HG02798 (cell line): ENCODE measurements around the gene INPP5D.

Experiments
- ATAC-seq: cut with Tn5 transposase; IDR thresholded peaks from one replicate; pipeline ENCODE4 v1.9.1; 2021; ENCODE audit warnings: mild to moderate bottlenecking; ENCODE audit not compliant: unreplicated experiment, poor library complexity

The INPP5D gene

GRCh38 chr2:233248999-233249398 is 188.9 kb downstream of the INPP5D start:
- no peak for ATAC-seq

- ATAC-seq = no peak
Observed at GRCh38 chr2:233250568-233250967, 190.4 kb downstream of the INPP5D start.

DNA sequence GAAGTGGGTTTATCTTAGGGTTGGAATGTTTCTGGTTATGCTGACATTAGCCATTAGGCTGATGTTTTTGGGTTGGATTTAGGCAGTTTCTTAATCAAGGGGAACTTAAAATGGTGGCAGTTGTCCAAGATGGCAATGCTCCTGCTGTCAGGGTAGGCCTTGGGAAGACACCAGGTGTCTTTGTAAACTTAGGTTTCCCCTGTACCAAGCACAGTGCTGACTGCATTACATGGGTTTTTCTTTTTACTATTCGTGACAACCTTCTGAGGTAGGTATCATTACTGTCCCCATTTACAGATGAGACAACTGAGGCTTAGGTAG is 190.8 kb downstream of the INPP5D start:
- no peak for ATAC-seq

GRCh38 chr2:233251306-233252116 is 191.4 kb downstream of the INPP5D start, which contains the start of gene ATG16L1:
TSS of gene ATG16L1 (plus strand) at chr2:233251673. CDS start at chr2:233251828, 155 bp downstream.
- ATAC-seq = peak; percentile 99

GRCh38 chr2:233252227-233252626 is 192.1 kb downstream of the INPP5D start:
- no peak for ATAC-seq

DNA sequence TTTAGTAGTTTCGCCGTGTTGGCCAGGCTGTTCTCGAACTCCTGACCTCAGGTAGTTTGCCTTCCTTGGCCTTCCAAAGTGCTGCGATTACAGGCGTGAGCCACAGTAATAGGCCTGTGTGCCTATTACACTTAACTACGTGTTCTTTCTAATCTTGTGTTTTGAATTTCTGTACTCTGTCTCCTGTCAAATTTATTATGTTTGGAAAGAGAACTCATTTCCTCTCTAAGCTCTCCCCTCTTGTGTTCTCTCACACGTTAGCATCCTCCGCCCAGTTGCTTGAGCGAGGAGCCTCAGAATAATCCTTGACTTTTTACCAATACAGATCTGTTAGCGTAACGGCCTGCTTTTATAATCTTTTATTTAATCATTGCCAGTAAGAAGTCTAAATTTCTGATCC is 195.0 kb downstream of the INPP5D start:
- no peak for ATAC-seq

DNA sequence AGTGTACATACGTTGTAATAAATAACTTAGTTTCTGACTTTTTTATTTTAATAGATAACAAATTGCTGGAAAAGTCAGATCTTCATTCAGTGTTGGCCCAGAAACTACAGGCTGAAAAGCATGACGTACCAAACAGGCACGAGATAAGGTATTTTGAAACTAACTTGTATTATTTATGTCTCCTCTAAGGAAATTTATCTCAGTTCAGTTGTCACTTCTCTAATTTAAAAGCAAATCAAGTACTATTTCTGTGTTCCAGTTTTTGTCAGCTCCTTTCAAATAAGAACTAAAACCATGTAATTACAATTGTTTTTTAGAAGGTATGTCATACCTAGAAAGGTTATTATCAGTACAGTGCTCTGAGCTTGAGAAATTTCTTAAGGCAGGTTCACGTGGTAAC is 195.9 kb downstream of the INPP5D start:
- no peak for ATAC-seq
